Rectal smooth muscle tissue (tissue), 1 donor: ENCODE data around the gene SMPDL3A.
A peak's percentile ranks its signal among the peaks of the same experiment; 100 is the strongest.

Experiments used
- H3K27ac ChIP-seq: one replicate; pipeline ENCODE4 v1.7.0; 2013; ENCODE audit warnings: low read depth, low read length, inconsistent platforms
- H3K27me3 ChIP-seq: one replicate; pipeline ENCODE4 v1.7.0; 2013; ENCODE audit warnings: low read length; ENCODE audit not compliant: control insufficient read depth, insufficient read depth
- H3K36me3 ChIP-seq: one replicate; pipeline ENCODE4 v1.7.0; 2013; ENCODE audit warnings: low read length; ENCODE audit not compliant: control insufficient read depth, insufficient read depth
- H3K4me1 ChIP-seq: one replicate; pipeline ENCODE4 v1.7.0; 2013; ENCODE audit warnings: low read length; ENCODE audit not compliant: control insufficient read depth, insufficient read depth
- H3K4me3 ChIP-seq: one replicate; pipeline ENCODE4 v1.7.0; 2013; ENCODE audit warnings: low read length
- H3K9ac ChIP-seq: one replicate; pipeline ENCODE4 v1.7.0; 2013; ENCODE audit warnings: low read length

SMPDL3A gene

DNA sequence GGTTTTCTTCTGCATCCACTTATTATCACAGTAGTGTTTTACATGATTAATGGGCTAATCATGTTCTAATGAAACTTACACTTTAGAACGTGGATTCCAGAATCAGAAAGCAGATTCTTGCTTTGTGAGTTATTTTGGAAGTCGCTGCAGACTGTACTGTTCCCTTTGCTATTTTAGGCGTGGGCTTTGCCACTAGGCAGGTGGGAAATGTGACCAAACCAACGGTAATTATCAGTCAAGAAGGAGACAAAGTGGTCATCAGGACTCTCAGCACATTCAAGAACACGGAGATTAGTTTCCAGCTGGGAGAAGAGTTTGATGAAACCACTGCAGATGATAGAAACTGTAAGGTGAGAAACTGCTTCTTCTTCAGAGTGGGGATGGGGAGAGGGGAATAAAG is 8.9 kb upstream of the SMPDL3A start:
- no peak overlapping the region for H3K9ac ChIP-seq

GRCh38 chr6:122781716-122782115 is 7.3 kb upstream of the SMPDL3A start:
- H3K4me1 ChIP-seq: no peaks in the 10 kb centered on the region
- H3K9ac ChIP-seq: no peak overlapping the region
- no peaks in the 10 kb centered on the region for H3K27me3 ChIP-seq
- H3K4me3 ChIP-seq: no peak overlapping the region
- no peak overlapping the region for H3K27ac ChIP-seq
- no peaks in the 10 kb centered on the region for H3K36me3 ChIP-seq

More for the DNA sequence above, 8.9 kb upstream of the SMPDL3A start:
- Histone ChIP-seq H3K4me3 (no peak overlapping the region), H3K27ac (no peak overlapping the region), H3K27me3 (no peaks in the 10 kb centered on the region), H3K36me3 (no peaks in the 10 kb centered on the region), H3K4me1 (no peaks in the 10 kb centered on the region)

GRCh38 chr6:122783401-122783800 is 5.7 kb upstream of the SMPDL3A start:
- Histone ChIP-seq H3K27ac (no peak overlapping the region), H3K9ac (no peak overlapping the region), H3K27me3 (no peaks in the 10 kb centered on the region), H3K36me3 (no peaks in the 10 kb centered on the region), H3K4me1 (no peaks in the 10 kb centered on the region), H3K4me3 (no peak overlapping the region)

GRCh38 chr6:122785891-122786290 is 3.2 kb upstream of the SMPDL3A start:
- H3K4me3 ChIP-seq: no peak overlapping the region
- peaks cover 4% of the 10 kb centered on the region for H3K4me1 ChIP-seq
- no peak overlapping the region for H3K9ac ChIP-seq
- no peaks in the 10 kb centered on the region for H3K27me3 ChIP-seq
- no peak overlapping the region for H3K27ac ChIP-seq
- H3K36me3 ChIP-seq: no peaks in the 10 kb centered on the region

- peaks cover 4% of the 10 kb centered on the region for H3K4me1 ChIP-seq
- H3K27me3 ChIP-seq: no peaks in the 10 kb centered on the region
- no peak overlapping the region for H3K9ac ChIP-seq
- H3K4me3 ChIP-seq: no peak overlapping the region
- no peak overlapping the region for H3K27ac ChIP-seq
- no peaks in the 10 kb centered on the region for H3K36me3 ChIP-seq
These were observed 1.3 kb upstream of the SMPDL3A start for GRCh38 chr6:122787721-122788120.

- H3K36me3 ChIP-seq: no peaks in the 10 kb centered on the region
- no peak overlapping the region for H3K4me3 ChIP-seq
- H3K4me1 ChIP-seq: peaks cover 4% of the 10 kb centered on the region
- H3K27me3 ChIP-seq: no peaks in the 10 kb centered on the region
- no peak overlapping the region for H3K9ac ChIP-seq
- H3K27ac ChIP-seq: no peak overlapping the region
These were observed 850 bp upstream of the SMPDL3A start for GRCh38 chr6:122788208-122788607.

GRCh38 chr6:122788663-122789181 is 336 bp upstream of the SMPDL3A start:
- H3K4me1 ChIP-seq: peaks cover 4% of the 10 kb centered on the region
- peak overlapping the region; percentile 84 for H3K4me3 ChIP-seq
- H3K36me3 ChIP-seq: no peaks in the 10 kb centered on the region
- peak overlapping the region; percentile 86 for H3K27ac ChIP-seq
- peak overlapping the region; percentile 95 for H3K9ac ChIP-seq
- H3K27me3 ChIP-seq: no peaks in the 10 kb centered on the region

DNA sequence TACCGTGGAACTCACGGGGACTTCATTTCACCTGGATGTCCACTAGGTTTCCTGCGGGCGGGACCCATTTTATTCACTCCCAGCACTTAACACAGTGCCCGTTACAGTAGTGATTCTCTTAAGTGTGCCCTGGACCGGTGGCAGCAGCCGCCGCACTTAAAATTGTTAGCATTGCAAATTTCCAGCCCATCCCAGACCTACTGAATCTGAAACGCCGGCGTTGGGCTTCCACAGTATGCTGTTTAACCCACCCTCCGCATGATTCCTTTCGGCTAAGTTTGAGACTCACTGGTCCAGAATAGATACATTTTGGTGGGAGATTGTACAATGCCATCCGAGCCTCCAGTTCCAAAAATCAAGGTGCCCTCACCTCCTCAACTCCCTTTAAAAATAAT is 967 bp downstream of the SMPDL3A start:
- Histone ChIP-seq H3K36me3 (no peaks in the 10 kb centered on the region), H3K4me1 (peaks cover 4% of the 10 kb centered on the region), H3K27ac (peak overlapping the region; percentile 86), H3K9ac (peak overlapping the region; percentile 95), H3K27me3 (no peaks in the 10 kb centered on the region), H3K4me3 (peak overlapping the region; percentile 84)

DNA sequence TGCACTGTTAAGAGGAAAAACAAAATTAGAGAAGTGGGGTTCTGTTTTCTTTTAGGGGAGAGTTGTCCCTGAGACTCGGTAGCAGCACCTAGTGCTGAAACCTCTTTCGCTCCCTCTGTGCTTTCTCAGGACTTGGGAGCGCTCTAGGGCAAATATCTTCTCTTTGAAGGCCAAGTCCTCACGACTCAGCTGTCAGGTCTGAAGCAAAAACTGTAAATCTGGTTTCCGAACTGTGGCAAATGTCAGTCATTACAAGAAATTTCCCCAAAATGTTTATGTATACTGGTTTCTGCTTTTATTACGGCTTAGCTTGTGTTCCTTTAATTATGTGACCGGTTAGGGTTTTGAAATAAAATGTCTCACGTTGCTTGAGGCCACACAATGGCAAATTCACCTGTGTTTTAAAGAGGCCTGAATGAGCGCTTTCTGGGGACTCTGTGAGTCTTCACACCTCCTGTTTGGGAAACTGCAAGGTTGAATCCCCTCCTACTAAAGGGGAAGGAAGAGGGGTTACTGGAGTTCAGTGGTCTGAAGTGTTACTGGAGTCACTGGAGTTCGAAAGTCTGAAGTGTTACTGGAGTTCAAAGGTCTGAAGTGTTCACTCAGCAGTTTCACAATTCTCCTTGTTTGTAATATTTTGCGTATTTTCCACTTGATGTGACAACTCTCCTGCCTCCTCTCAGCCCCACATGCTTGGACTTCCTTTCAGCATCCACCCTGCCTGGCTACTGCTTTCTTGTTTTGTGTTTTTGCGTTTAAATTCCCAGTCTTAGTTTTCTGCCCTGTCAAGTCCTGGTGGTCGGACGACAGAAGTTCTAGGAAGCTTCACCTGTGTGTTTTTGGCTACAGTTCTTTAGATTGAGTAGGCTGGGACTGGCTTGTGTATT is 1.6 kb downstream of the SMPDL3A start:
- H3K27ac ChIP-seq: peak overlapping the region; percentile 86
- H3K4me3 ChIP-seq: peak overlapping the region; percentile 84
- no peaks in the 10 kb centered on the region for H3K27me3 ChIP-seq
- peaks cover 4% of the 10 kb centered on the region for H3K4me1 ChIP-seq
- H3K9ac ChIP-seq: peak overlapping the region; percentile 95
- no peaks in the 10 kb centered on the region for H3K36me3 ChIP-seq

- Histone ChIP-seq H3K36me3 (no peaks in the 10 kb centered on the region), H3K9ac (no peak overlapping the region), H3K27me3 (no peaks in the 10 kb centered on the region), H3K27ac (no peak overlapping the region), H3K4me3 (no peak overlapping the region), H3K4me1 (peaks cover 4% of the 10 kb centered on the region)
These were observed 2.2 kb downstream of the SMPDL3A start for GRCh38 chr6:122791310-122791679.

GRCh38 chr6:122792766-122793165 is 3.7 kb downstream of the SMPDL3A start:
- Histone ChIP-seq H3K4me3 (no peak overlapping the region), H3K36me3 (no peaks in the 10 kb centered on the region), H3K9ac (no peak overlapping the region), H3K27ac (no peak overlapping the region), H3K4me1 (peaks cover 4% of the 10 kb centered on the region), H3K27me3 (no peaks in the 10 kb centered on the region)

GRCh38 chr6:122797537-122797936 is 8.5 kb downstream of the SMPDL3A start:
- peaks cover 2% of the 10 kb centered on the region for H3K36me3 ChIP-seq
- no peaks in the 10 kb centered on the region for H3K27me3 ChIP-seq
- no peak overlapping the region for H3K9ac ChIP-seq
- H3K4me1 ChIP-seq: no peaks in the 10 kb centered on the region
- no peak overlapping the region for H3K4me3 ChIP-seq
- H3K27ac ChIP-seq: no peak overlapping the region
